GM12878 (cell line): ENCODE data around the gene RIC8B. TPM values are rescaled to one million over a fixed set of nuclear protein-coding genes. Genes with fewer than 3 reads are reported as not detected.
A peak's percentile ranks its signal among the peaks of the same experiment; 100 is the strongest.

Experiments
- ATAC-seq: fragments of 200-7000 bp; cut with Tn5 transposase; 3 replicates; pipeline ENCODE4 v1.9.1; 2020; ENCODE audit warnings: mild to moderate bottlenecking, moderate library complexity
- BruUV-seq: library from RNA; stranded (reverse); fragments of 400-500 nt; replicated peaks from 2 replicates; lab custom pipeline; 2021; lab: Mats Ljungman, UMichigan
- CTCF ChIA-PET: fragments of 300-600 bp; sonication (Branson Sonifier 250); formaldehyde crosslinking; extraction: SDS; loops from one replicate; lab custom pipeline; 2021; ENCODE audit warnings: inconsistent platforms; lab: Yijun Ruan, JAX
- POLR2A ChIA-PET: fragments of 350-600 bp; formaldehyde crosslinking; extraction: SDS; loops from one replicate; lab custom pipeline; 2021; ENCODE audit warnings: inconsistent platforms; lab: Charles Lee
- RAD21 ChIA-PET: fragments of 300-600 bp; sonication (Branson Sonifier 250); formaldehyde crosslinking; loops from one replicate; lab custom pipeline; 2023; ENCODE audit warnings: antibody characterized with exemption; ENCODE audit not compliant: unreplicated experiment; lab: Charles Lee
- SMC1A ChIA-PET: fragments of 300-600 bp; sonication (Branson Sonifier 250); formaldehyde crosslinking; loops from one replicate; lab custom pipeline; 2023; ENCODE audit not compliant: unreplicated experiment, uncharacterized antibody; lab: Charles Lee
- DNase-seq: peaks from one replicate; pipeline ENCODE4 v3.0.0-alpha.2; 2011; ENCODE audit warnings: low read depth, low spot score
- FAIRE-seq: peaks from 3 replicates; lab custom pipeline; 2011; peaks lifted over from hg19 to GRCh38; lab: Jason Lieb, UNC
- H2AFZ ChIP-seq: 2 replicates; pipeline ENCODE4 v1.6.0; 2011; ENCODE audit warnings: low read depth, low read length, control low read depth; ENCODE audit not compliant: control insufficient read depth
- H3K27ac ChIP-seq: 2 replicates; pipeline ENCODE4 v1.5.1; 2011; ENCODE audit warnings: control low read depth; ENCODE audit not compliant: control insufficient read depth, insufficient read depth
- H3K27me3 ChIP-seq, 2 experiments: replicated peaks in 1 of 2; 2 replicates each; pipeline versions ENCODE4 v1.6.0 to v1.6.1; 2011; ENCODE audit warnings: low read length in 1 of 2; ENCODE audit not compliant: control insufficient read depth in 2 of 2, insufficient read depth in 2 of 2
- H3K36me3 ChIP-seq, 2 experiments: 2 replicates each; pipeline ENCODE4 v1.5.1; 2011; ENCODE audit warnings: low read length in 1 of 2; ENCODE audit not compliant: control insufficient read depth in 2 of 2, insufficient read depth in 2 of 2
- H3K4me1 ChIP-seq: 2 replicates; pipeline ENCODE4 v1.6.1; 2011; ENCODE audit warnings: mild to moderate bottlenecking, low read length, moderate library complexity, mixed read lengths; ENCODE audit not compliant: control insufficient read depth, insufficient read depth
- H3K4me2 ChIP-seq: 2 replicates; pipeline ENCODE4 v1.6.0; 2011; ENCODE audit warnings: control low read depth; ENCODE audit not compliant: control insufficient read depth, insufficient read depth
- H3K4me3 ChIP-seq: fragments of 200-600 bp; sonication (generic); 2 replicates; pipeline ENCODE4 v1.5.1; 2016
- H3K79me2 ChIP-seq: 2 replicates; pipeline ENCODE4 v1.6.0; 2011; ENCODE audit warnings: low read length; ENCODE audit not compliant: control insufficient read depth, insufficient read depth
- H3K9ac ChIP-seq: 2 replicates; pipeline ENCODE4 v1.8.0; 2011; ENCODE audit warnings: low read length, control low read depth, mixed read lengths; ENCODE audit not compliant: control insufficient read depth, insufficient read depth
- H3K9me3 ChIP-seq: replicated peaks from 3 replicates; pipeline ENCODE4 v1.5.1; 2011; ENCODE audit warnings: mild to moderate bottlenecking, low read length; ENCODE audit not compliant: control insufficient read depth, insufficient read depth
- H4K20me1 ChIP-seq: 2 replicates; pipeline ENCODE4 v1.6.0; 2011; ENCODE audit not compliant: control insufficient read depth, insufficient read depth
- BHLHE40 ChIP-seq, 2 experiments: fragments of 450-650 bp in 1 of 2; IDR thresholded peaks; 2 replicates each; pipeline ENCODE4 v1.6.1; 2011 to 2017; ENCODE audit warnings: low read depth in 2 of 2, borderline replicate concordance in 1 of 2, improper control_type of control experiment in 1 of 2, low read length in 1 of 2, mild to moderate bottlenecking in 1 of 2
- ESRRA ChIP-seq: IDR thresholded peaks from 2 replicates; pipeline ENCODE4 v1.6.1; 2012; ENCODE audit warnings: mild to moderate bottlenecking, low read length, improper control_type of control experiment
- FOS ChIP-seq: IDR thresholded peaks from 3 replicates; pipeline ENCODE4 v1.6.1; 2011; ENCODE audit warnings: borderline replicate concordance; ENCODE audit not compliant: insufficient read length; ENCODE audit errors: extremely low read depth
- MEF2A ChIP-seq: IDR thresholded peaks from 2 replicates; pipeline ENCODE4 v1.6.1; 2011; ENCODE audit warnings: low read depth, mild to moderate bottlenecking, low read length, moderate library complexity; ENCODE audit not compliant: insufficient read depth
- NFYA ChIP-seq: IDR thresholded peaks from 2 replicates; pipeline ENCODE4 v1.6.1; 2011; ENCODE audit warnings: low read depth, mild to moderate bottlenecking, low read length, improper control_type of control experiment, borderline replicate concordance
- NR2C2 ChIP-seq: IDR thresholded peaks from 2 replicates; pipeline ENCODE4 v1.6.1; 2011; ENCODE audit warnings: borderline replicate concordance, low read depth; ENCODE audit not compliant: control insufficient read depth, insufficient read length
- POLR2A ChIP-seq: IDR thresholded peaks from 2 replicates; pipeline ENCODE4 v1.6.1; 2011; ENCODE audit warnings: low read depth, mild to moderate bottlenecking, low read length
- RUNX3 ChIP-seq: IDR thresholded peaks from 2 replicates; pipeline ENCODE4 v1.6.1; 2012; ENCODE audit warnings: low read length, inconsistent platforms
- SPI1 ChIP-seq: IDR thresholded peaks from 2 replicates; pipeline ENCODE4 v1.6.1; 2011; ENCODE audit warnings: low read depth, mild to moderate bottlenecking, low read length, moderate library complexity, borderline replicate concordance; ENCODE audit not compliant: insufficient read depth
- WGBS: methylation state at CpG from one replicate; pipeline ENCODE4 v1.1.6; 2016; ENCODE audit warnings: low lambda C conversion rate; ENCODE audit not compliant: insufficient replicate concordance, insufficient coverage; ENCODE audit errors: missing lambda C conversion rate; 5-methylcytosine and 5-hydroxymethylcytosine counted together
- in situ Hi-C: fragments of 300-500 bp; cut with MboI; formaldehyde crosslinking; loops from 9 replicates; pipeline ENCODE4 v1.14.3; 2018; ENCODE audit warnings: mixed read lengths
- intact Hi-C: fragments of 100-400 bp; cut with micrococcal nuclease; formaldehyde crosslinking; loops from one replicate; pipeline ENCODE4 v1.14.2; 2022; ENCODE audit not compliant: unreplicated experiment
- polyA plus RNA-seq, 11 experiments: library from polyadenylated mRNA; depleted of rRNA in 4 of 11; unstranded in 6 of 11; stranded (reverse) in 5 of 11; fragments of >200 nt; fragmentation: Nextera tagmentation in 4 of 11; fragmentation: Illumina TruSeq in 1 of 11; extraction: Ambion mirVana in 4 of 11; extraction: Trizol in 1 of 11; gene quantifications; 1 replicate in 1 of 11; 2 replicates in 10 of 11; pipeline versions ENCODE4 v1.2.1 to v1.2.3, GENCODE V29; 2011 to 2016; ENCODE audit warnings: inconsistent platforms in 2 of 11, missing spikeins in 2 of 11, low read depth in 1 of 11
- total RNA-seq, 4 experiments: library from RNA; depleted of rRNA in 3 of 4; stranded (reverse); fragments of >200 nt in 3 of 4; fragmentation: Illumina TruSeq in 1 of 4; extraction: Trizol in 1 of 4; gene quantifications; 2 replicates each; pipeline versions ENCODE4 v1.2.1 to v1.2.3, GENCODE V29; 2013 to 2021
- TF ChIP-seq, protein P1 (sequence below): fragments of 450-650 bp; IDR thresholded peaks from 2 replicates; pipeline ENCODE4 v1.6.1; 2016; ENCODE audit warnings: mild to moderate bottlenecking
- TF ChIP-seq, protein P2 (sequence below): fragments of 450-650 bp; IDR thresholded peaks from 2 replicates; pipeline ENCODE4 v1.6.1; 2016; ENCODE audit warnings: mild to moderate bottlenecking

The RIC8B gene
- total and polyA plus RNA-seq, 10 of the 15 experiments (the other 5 are each of a cell fraction or from before 2014, with no cell fraction given), result 2.3 to 10.8 (median 6.2) TPM

DNA sequence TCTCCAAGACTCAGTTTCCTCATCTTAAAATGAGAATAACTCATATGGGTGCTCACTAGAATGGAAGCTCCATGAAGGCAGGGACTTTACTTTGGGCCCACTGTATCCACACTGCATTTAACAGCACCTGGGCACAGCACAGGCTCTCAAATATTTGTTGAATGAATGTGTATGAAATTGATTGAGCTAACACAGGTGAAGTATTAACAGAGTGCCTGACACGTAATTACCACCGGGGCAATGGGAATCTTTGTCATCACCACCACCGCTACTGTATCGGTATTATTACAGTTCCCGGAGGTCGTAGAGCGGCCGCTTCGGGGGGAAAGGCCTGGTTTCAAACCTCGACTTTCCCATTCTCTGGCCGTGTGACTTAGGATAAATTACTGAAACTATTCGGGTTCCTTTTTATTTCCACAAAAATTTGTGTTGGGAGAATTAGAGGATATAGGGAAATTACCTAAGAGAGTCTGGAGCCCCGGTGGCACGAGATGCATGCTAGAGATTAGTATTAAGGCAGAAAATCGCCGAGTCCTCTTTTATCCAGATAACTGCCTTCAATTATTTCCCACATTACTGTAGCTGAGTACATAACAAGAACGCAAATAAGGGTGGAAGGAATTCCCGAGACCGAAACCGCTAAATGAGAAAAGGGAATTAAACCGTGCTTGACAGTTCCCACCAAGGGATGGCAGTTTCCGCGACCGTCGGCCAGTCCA lies 1.0 kb upstream of the RIC8B start:
- in situ Hi-C loops, result no loop called here

More for the DNA sequence above, 1.0 kb upstream of the RIC8B start:
- ChIA-PET CTCF (interaction anchor here (1.7 kb wide), 1 partner anchor 13 kb away, joined by 6 read pairs; no protein-coding TSS in a partner anchor), SMC1A (interaction anchor here (1.4 to 2.6 kb wide), 3 partner anchors 10 to 28 kb away, joined by 3 to 10 read pairs (median 4); no protein-coding TSS in a partner anchor), RAD21 (interaction anchor here (0.8 to 1.0 kb wide), 2 partner anchors 13 to 15 kb away, joined by 3 read pairs; no protein-coding TSS in a partner anchor), POLR2A (interaction anchor here (0.6 to 1.5 kb wide), 3 partner anchors 13 to 415 kb away, joined by 3 read pairs; no protein-coding TSS in a partner anchor)
- ATAC-seq (peak; percentile 2; the same call in 2 of the 3 replicates), FAIRE-seq (no peak), DNase-seq (no peak)
- H3K27me3 ChIP-seq, result no peaks in the 10 kb centered on the region
- H3K79me2 ChIP-seq, result peaks cover 21% of the 10 kb centered on the region
- no peaks in the 10 kb centered on the region; a peak in 1 of 4 replicates for H3K36me3 ChIP-seq
- peak overlapping the region; percentile 73 for H3K4me3 ChIP-seq
- TSS peak; percentile 95 for BruUV-seq
- no peaks in the 10 kb centered on the region for H4K20me1 ChIP-seq
- H2AFZ ChIP-seq, result peak overlapping the region; percentile 89
- intact Hi-C loops, result no loop called here
- peak overlapping the region; percentile 76 for H3K9ac ChIP-seq
- H3K4me1 ChIP-seq, result no peaks in the 10 kb centered on the region
- H3K27ac ChIP-seq, result peak overlapping the region; percentile 71
- 47% methylated on average over 25 of the region's 25 CpGs for WGBS
- peak overlapping the region; percentile 85 for H3K4me2 ChIP-seq
- no peak for TF ChIP-seq MEF2A
- TF ChIP-seq NR2C2, result no peak
- TF ChIP-seq, protein P1, sequence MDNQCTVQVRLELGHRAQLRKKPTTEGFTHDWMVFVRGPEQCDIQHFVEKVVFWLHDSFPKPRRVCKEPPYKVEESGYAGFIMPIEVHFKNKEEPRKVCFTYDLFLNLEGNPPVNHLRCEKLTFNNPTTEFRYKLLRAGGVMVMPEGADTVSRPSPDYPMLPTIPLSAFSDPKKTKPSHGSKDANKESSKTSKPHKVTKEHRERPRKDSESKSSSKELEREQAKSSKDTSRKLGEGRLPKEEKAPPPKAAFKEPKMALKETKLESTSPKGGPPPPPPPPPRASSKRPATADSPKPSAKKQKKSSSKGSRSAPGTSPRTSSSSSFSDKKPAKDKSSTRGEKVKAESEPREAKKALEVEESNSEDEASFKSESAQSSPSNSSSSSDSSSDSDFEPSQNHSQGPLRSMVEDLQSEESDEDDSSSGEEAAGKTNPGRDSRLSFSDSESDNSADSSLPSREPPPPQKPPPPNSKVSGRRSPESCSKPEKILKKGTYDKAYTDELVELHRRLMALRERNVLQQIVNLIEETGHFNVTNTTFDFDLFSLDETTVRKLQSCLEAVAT, result 0 out of 2 replicates have a peak, but pooled peaks have one; percentile 34
- TF ChIP-seq RUNX3, result no peak
- peak in 1 of 2 experiments; percentile 12; a peak in 1 of 4 replicates for TF ChIP-seq BHLHE40 (IDR thresholded peaks at IDR 0.05; ENCODE audit: borderline replicate concordance in 1 of 2, low read depth in 2 of 2, low read length in 1 of 2)
- TF ChIP-seq, protein P2, sequence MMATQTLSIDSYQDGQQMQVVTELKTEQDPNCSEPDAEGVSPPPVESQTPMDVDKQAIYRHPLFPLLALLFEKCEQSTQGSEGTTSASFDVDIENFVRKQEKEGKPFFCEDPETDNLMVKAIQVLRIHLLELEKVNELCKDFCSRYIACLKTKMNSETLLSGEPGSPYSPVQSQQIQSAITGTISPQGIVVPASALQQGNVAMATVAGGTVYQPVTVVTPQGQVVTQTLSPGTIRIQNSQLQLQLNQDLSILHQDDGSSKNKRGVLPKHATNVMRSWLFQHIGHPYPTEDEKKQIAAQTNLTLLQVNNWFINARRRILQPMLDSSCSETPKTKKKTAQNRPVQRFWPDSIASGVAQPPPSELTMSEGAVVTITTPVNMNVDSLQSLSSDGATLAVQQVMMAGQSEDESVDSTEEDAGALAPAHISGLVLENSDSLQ, result no peak
- TF ChIP-seq FOS, result no peak
- TF ChIP-seq NFYA, result no peak
- TF ChIP-seq POLR2A, result no peak
- no peak for TF ChIP-seq ESRRA
- TF ChIP-seq SPI1, result no peak
- no peaks in the 10 kb centered on the region for H3K9me3 ChIP-seq
